Measurements from ENCODE around the gene PRAC2.

PRAC2 gene

DNA sequence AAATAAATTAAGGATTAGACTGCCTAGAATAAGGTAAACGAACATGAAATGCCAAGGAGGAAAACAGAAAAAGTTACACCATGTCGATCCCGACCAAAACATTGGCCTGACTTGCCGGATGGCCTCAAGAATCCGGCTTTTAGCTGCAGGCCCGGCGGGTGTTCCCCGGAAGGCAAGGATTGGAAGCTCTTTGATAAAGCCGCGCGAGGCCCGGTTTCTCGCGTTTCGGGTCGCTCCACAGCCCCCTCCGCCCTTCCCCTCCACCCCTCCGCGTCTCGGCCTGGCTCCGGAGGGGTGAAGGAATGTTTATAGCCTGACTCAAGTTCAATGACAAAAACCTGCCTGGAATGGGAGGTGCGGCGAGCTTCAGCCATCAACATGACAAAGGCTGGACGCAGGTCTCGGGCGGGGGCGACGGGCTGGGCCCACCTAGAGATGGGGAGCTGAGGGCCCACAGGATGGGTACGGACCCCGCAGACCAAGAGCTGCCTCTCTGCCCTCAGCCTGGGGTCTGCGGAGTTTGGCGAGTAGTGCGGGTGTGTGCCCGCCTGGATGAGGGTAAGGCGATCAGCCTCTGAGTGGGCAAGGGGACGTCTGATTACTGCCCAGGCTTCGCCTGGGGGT lies 3.2 kb upstream of the PRAC2 start:
- in situ Hi-C loops (cut with MboI; ENCODE audit: low sequenced_read_pairs) = no loop called here

DNA sequence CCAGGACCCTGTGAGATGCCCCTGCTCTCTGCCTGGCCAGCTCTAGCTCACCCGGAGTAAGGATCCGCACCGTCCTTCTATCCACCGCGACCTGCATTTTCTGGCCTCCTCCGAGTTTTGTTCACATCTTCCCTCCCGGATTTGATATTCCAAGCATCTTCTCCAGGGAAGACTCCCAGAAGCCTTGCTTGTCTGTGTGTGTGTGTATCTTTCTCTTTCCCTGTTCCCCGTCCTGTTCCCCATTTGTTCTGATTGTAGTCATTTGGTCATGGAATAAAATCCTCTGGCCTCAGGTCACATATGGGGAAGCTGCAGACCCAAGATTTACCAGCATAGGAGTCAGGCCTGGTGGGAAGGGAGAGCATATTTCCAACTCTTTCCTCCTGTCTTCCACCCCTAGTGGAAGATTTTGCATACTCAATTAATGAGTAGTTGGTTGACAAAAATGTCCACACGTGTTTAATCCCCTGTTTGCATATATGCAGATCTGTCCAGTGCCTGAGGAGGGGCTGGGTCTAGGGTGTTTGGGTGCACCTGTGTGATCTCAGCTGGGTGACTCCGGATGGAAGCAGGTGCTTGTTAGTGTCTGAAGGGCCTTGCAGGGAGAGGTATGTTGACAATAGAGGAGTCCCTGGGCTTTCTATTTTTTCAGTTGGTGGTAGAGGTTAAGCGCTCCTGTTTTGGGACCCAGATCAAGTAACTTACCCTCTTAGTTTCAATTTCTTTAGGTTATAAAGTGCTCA lies 2.5 kb upstream of the PRAC2 start:
- in situ Hi-C loops (cut with MboI; ENCODE audit: low sequenced_read_pairs) = no loop called here

DNA sequence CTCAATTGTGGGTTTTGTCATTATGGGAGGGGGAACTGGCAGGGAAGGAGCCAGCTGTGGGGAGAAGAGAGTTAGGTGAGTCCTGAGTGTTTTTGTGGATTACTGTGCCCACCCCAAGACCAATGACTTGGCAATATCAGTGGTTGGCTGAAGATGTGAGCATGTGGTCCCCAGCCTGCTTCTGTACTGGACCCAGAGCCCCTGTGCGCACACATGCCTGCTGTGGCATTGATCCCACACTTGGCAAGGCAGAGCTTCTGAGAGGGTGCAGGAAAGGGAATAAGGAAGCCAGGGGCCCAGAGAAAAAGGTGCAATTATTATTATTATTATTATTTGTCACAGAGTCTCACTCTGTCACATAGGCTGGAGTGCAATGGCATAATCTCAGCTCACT lies 2.0 kb upstream of the PRAC2 start:
- in situ Hi-C loops (cut with MboI; ENCODE audit: low sequenced_read_pairs) = no loop called here

DNA sequence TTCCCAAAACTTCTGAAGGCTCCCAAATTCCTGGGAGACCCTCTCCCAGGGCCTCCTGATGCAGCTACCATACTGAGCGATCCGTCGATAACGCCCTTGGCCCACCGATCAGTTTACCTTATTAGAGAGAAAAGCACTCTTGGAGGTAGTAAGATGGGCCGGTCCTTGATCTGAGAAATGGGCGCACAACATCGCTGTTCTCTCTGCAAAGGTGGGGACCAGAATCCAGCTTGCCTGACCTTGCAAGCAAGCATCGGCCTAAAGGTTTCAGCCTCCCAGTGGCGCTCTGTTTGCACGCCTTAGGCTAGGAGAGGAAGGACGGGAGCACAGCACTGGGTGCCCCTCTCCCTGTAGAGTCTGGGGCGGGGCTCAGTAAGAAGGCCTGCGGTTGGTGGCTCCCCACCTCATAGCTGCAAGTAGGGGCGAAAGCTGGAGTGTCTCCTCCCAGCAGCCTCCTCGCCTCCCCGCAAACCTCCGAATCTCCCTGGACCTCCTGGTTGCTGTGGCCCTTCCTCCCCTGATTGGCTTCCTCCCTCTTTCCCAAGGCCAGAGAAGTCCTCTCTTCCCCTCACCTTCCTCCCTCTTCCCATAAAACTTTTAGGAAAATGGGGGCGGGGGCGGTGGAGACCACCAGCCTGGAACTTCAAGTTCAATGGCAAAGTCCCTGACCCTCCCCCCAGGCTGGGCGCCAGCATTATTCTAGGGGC lies 631 bp upstream of the PRAC2 start, which contains the start of gene PRAC1:
PRAC1 (minus strand) TSS at position 318 of the 707 bp plus-strand sequence; CDS start at position 192, 126 bp downstream.
- in situ Hi-C loops (cut with MboI; ENCODE audit: low sequenced_read_pairs) = no loop called here

DNA sequence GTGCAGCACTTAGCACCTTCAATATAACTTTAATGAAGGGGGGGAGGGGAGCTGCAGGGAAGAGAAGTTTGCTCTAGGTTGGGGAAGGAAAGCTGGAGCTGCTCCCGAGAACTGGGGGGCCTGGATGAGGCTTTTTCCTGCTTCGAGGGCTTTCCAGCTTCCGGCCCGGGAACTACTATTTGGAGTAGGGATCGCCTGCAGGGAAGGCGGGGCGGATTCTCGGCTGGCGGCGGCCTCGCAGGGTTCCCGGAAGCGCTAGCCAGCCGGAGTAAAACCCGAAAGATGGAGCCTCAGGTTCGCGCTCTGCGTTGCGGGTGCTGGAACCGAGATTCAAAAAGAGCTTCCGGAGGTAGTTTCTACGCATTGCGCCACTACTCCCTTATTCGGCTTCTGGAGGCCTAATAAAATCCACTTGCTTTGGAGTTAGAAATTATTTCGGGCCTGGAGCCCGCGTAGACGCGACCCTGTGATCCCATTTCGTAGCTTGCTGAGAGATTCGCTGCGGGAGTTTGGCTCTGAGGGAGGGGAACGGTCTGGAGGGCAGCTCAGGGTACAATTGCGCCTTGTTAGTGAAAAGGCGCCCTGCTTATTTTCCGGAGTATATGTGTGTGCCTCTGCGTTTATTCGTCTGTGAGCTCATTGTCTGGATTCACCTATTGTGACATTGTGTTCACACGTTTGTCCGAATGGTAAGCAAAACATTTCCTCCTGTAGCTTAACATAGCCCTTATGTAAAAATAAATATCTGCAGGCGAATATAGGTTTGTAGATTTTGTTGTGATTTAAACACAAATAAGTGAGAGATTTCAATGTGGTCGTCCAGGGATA lies 652 bp downstream of the PRAC2 start:
- in situ Hi-C loops (cut with MboI; ENCODE audit: low sequenced_read_pairs) = no loop called here

DNA sequence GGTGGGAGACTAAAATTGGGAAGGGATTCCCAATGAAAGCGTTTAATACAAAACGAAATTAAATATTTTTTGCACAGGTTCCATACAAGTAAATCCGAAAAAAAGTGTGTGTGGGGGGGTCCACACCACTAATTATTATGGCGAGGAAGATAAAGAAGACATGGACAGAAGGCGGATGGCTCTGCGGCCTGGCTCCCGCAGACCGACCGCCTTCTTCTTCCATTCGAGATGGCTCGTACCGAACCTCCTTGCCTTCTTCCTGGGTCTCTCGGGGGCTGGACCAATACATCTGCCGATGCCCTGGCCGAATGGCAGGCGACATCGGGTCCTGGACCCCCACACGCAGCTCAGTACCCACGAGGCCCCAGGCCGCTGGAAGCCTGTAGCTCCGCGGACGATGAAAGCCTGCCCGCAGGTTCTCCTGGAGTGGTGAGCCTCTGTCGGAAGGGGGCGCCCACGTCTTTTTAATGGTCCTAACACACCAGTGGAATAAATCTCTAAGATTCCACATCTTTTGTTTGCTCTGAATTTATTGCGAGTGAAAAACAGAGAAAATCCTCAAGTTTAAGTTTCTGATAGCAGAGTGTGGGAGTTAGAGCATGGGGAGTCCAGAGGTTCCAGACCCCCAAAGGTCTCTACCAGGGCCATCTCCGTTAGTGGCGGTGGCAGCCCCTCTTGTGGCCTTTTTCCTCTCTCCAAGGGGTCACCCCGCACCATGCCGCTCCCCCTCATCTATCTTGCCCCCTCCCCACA lies 1.4 kb downstream of the PRAC2 start:
- in situ Hi-C loops (cut with MboI; ENCODE audit: low sequenced_read_pairs) = no loop called here

DNA sequence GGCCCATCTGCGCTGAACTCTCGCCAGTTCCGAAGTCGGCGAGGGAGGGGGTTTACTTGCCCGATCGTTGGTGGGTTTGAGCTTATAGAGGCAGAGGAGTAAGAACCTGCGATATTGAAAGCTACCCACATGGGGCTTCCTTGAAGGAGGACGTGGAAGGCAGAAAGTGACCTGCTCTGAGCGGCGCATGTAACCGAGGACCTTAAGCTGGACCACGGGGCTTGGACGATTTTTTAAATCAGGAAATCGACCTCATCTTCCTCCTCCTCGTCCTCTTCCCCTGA lies 2.0 kb downstream of the PRAC2 start:
- in situ Hi-C loops (cut with MboI; ENCODE audit: low sequenced_read_pairs) = no loop called here

DNA sequence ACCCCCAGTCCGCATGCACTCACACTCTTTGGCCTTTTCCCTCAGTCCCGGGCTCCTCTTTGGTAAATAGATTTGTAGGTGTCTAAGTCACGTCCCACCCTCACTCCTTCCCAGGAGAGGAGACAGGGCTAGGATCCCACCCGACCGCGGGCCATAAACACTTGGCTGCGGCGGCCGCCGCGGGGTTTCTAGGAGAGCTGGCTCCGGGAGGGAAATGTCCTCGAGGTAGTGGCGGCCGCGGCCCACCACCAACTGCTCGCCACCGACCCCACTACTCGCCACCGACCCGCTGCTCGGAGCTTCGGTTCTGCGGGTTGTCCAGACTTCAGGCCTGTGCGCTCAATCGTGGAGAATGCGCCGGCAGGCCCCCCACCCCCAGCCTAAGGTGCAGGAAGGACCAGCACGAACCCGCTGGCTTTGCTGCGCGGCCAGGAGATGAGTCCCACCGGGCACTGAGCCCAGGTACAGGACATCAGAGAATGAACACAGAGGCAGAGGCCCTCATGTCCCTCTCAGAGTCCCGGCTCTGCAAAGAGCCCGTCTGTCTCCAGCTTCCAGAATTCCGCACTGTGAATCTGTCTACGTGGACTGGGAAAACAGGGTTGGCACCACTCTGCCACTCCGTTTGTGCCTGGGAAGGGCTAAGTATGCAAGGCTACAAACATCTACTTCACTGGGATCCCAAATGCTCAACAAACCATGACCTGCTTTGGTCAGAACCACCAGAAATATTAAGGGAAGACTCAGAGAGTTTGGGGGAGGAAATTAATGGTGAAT lies 2.5 kb downstream of the PRAC2 start:
- in situ Hi-C loops (cut with MboI; ENCODE audit: low sequenced_read_pairs) = no loop called here

DNA sequence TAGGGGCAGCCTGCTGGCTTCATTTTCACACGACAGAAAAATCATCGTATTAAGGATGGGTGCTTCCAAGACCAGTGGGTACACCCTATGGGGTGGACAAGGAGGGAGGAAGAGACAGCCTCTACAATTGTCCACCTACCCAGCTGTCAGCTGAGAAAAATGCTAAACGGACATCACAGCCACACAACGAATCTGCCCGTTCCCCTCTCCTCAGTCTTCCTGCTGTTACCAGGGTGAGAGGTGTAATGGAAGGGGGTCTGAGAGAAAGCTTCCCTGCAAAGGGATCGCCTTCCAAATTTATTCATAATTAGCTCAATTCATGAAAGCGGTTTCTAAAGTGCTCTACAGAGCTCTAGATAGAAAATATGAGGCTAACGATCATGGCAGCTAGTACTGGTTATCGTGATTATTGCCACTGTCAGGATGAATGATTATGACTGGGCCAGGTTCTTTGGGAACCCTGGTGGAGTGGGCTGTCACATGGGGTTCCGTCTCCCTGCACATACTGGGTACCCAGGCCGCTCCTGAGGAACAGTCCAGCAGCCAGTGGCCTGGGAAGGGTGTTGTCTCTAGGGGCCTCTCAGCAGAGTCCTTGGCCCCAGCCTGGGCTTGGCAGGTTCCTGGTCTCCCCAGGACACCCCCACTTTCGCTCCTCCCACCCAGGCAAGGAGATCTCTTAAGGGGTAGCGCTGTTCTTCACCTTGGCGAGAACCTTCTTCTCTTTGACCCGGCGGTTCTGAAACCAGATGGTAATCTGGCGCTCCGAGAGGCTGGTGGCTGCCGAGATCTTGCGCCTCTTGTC lies 3.3 kb downstream of the PRAC2 start:
- in situ Hi-C loops (cut with MboI; ENCODE audit: low sequenced_read_pairs) = no loop called here

DNA sequence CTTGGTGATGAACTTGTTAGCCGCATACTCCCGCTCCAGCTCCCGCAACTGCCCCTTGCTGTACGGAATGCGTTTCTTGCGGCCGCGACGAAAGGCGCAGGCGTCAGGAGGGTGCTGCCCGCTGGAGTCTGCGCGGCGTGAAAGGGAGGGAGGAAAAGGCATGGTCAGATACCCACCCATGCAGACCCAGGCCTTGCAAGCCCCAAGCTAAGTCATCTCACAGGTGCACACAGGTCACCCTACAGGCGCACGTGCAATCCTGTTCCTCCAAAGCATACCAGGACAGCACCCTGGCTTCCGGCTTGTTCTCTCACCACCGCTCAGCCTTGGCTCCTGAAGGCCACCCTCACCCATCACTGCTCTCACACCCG lies 3.9 kb downstream of the PRAC2 start:
- in situ Hi-C loops (cut with MboI; ENCODE audit: low sequenced_read_pairs) = no loop called here

DNA sequence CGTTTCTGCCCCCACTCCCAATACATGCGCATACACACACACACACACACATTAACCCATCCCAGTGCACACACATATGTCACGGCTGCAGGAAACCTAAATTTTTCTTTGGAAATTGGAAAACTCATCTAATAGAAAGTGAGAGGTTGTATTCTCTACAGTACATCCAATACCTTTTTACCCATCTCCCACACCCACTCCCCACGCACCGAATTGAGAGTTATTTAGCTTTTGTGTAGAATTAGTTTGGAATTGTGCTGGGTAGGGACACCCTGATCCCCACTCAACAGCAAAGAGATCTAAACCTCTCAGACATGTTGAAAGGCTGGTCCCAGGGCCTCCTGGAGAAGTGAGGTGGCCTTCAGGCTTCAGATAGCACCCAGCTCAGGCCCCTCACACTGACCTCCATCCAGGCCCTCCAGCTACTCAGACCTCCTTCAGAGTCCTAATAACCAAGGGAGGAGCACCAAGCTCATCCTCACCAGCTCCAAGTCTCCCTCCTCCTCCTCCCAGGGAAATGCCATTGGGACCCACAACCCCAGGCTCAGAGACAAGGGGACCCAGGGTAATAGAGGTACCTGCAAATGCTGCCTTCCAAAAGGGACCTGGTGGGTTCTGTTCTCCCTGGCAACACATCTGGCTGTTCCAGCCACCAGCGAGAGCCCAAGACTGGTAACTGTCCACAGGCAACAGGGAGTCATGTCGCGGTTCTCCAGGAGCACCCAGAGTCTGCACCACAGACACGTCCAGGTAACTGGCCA lies 4.6 kb downstream of the PRAC2 start:
- in situ Hi-C loops (cut with MboI; ENCODE audit: low sequenced_read_pairs) = no loop called here

DNA sequence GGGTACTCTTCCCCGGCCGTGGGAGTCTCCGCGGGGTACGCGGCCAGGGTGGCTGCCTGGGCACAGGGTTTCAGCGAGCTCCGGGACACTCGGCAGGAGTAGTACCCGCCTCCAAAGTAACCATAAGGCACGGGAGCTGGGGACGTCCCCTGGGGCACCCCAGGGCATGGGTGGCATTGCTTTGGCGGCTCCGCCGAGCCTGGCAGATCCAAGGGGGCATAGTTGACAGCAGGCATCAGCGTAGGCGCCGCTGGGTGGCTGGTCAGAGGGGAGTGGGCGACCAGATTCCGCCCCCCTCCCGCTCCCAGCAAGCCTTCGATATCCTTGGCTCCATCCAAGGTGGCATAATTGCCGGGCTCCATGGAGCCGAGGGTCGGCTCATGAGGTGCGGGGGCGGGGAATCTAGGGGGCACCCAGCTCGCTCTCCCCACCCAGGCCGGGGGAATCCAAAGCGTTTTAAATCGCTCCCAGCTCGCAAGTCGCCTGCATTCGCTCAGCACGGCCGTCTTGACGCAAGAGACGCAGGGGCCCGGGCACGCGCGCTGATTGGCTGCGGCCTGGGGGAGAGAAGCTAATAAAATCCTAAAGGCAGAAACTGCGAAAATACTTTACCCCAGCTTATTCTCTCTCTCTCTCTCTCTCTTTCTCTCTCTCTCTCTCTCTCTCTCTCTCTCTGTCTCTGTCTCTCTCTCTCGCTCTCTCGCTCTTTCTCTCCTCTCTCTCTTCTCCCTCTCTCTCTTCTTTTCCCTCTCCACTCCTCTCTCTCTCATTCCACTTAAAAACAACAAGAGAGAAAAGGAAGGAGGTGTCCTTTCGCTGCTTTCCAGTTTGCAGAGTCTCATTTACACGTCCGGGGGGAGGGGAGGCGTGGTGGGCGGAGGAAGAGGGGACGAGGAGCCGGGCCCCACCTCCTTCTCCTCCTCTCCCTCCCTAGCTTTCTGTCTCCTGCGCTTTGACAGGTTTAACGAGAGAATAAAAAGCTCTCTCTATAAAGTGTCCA lies 5.5 kb downstream of the PRAC2 start, which contains the start of gene HOXB13:
HOXB13 (minus strand) TSS at position 519 of the 1,000 bp plus-strand sequence; CDS start at position 362, 157 bp downstream.
- in situ Hi-C loops (cut with MboI; ENCODE audit: low sequenced_read_pairs) = no loop called here

DNA sequence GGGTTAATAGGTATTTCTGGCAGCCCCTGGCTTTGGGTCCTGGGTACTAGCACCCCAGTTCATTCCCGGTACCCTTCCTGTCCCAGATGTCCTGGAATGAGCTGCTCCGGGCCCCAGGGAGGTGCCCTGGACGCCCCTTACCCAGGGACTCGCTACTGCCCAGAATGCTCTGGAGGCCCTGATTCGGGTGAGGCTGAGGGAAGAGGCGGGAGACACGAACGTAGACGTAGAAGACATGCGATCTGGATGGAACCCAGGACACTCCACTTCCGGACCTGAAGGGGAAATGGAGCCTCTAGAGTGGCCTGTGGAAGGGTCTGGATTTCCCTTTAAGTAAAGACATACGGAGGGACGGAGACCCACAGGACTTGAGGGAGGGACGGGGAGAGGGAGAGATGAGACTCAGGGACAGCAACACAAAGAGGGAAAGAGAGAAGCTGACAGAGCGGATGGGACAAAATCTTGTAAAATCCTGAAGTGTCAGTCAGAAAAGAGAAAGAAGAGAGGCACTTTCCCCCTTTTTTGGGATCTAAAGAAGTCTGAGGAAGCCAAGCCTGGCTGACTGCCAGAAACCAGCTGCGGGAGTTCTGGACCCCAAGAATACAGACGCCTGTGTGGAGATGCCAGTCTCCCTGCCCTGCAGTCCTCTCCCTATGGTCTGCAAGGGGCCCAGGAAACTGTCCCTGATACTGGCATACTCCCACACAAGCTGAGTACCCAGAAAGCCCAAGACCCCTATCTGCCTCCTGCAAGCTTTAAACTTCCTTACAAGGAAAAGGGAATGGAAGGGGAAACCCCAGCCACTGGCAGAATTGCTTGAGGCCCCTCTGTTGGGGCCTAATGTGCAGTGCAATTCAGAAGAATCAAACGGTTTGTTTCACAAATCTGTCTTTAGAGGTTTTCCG lies 6.6 kb downstream of the PRAC2 start:
- in situ Hi-C loops (cut with MboI; ENCODE audit: low sequenced_read_pairs) = no loop called here

DNA sequence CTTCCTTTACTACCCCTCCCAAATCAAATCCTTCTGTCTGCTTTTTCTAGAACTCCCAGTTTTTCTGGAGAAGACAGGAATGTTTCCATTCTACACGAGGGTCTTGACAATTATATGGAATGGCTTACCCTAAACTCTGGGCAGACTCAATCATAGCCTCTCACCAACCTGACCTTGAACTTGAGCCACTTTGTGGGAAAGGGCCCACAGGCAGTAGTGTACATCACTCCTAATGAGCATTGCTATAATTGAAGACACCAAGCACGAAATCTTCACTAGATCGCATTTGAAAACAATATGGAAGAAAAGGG lies 7.2 kb downstream of the PRAC2 start:
- in situ Hi-C loops (cut with MboI; ENCODE audit: low sequenced_read_pairs) = no loop called here

DNA sequence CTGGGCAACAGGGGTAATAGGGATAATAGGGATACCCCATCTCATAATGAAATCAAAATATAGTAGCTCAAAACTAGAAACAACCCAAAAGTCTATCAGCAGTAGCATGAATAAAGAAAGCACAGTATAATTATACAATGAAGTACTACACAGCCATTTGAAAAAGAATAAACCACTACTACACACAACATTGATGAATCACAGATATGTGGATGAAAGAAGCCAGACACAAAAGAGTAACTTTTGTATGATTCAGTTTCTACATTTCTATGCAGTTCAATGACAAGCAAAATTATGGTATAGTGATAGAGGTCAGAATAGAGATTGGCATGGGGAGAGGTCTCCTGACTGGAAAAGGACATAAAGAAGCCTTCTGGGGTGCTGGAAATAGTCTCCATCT lies 8.4 kb downstream of the PRAC2 start:
- in situ Hi-C loops (cut with MboI; ENCODE audit: low sequenced_read_pairs) = no loop called here

Data from HL-60/S4 treated with phorbol 12-myristate 13-acetate at 8.2 ng/mL for 4 days and 3 days (cell line).